Fibroblast of the aortic adventitia (primary cell): ENCODE results near the gene SNX10. TPM values are rescaled to one million over a fixed set of nuclear protein-coding genes. Genes with fewer than 3 reads are reported as not detected.

Experiments
- DNase-seq: peaks from one replicate; pipeline ENCODE4 v3.0.0-alpha.2; 2010; ENCODE audit warnings: low read depth
- H3K4me3 ChIP-seq: 2 replicates; pipeline ENCODE4 v1.5.1; 2011; ENCODE audit warnings: low read depth, mild to moderate bottlenecking, control low read depth, low read length, moderate library complexity
- CTCF ChIP-seq: IDR thresholded peaks from 2 replicates; pipeline ENCODE4 v1.5.1; 2011; ENCODE audit warnings: mild to moderate bottlenecking, low read length, control low read depth, inconsistent platforms; ENCODE audit not compliant: insufficient read depth
- total RNA-seq: library from RNA; depleted of rRNA; stranded (reverse); fragments of >200 nt; gene quantifications from 2 replicates; pipeline ENCODE4 v1.2.3, GENCODE V29; 2012; ENCODE audit warnings: low replicate concordance

SNX10 gene
- total RNA-seq, 1 donor = 0.09 TPM

- no peak for TF ChIP-seq CTCF
- no peak for DNase-seq
- no peak overlapping the region for H3K4me3 ChIP-seq
These were observed 16.9 kb downstream of the SNX10 start for GRCh38 chr7:26308551-26308950.

GRCh38 chr7:26309089-26309488 lies 17.4 kb downstream of the SNX10 start:
- DNase-seq = no peak

GRCh38 chr7:26311798-26312197 lies 20.1 kb downstream of the SNX10 start:
- no peak for DNase-seq
- no peak for TF ChIP-seq CTCF
- no peak overlapping the region for H3K4me3 ChIP-seq

More at GRCh38 chr7:26309089-26309488, 17.4 kb downstream of the SNX10 start:
- TF ChIP-seq CTCF = no peak
- no peak overlapping the region for H3K4me3 ChIP-seq

- DNase-seq = no peak
- no peak overlapping the region for H3K4me3 ChIP-seq
- no peak for TF ChIP-seq CTCF
These were observed 25.5 kb downstream of the SNX10 start for GRCh38 chr7:26317211-26317610.

GRCh38 chr7:26318921-26319320 lies 27.3 kb downstream of the SNX10 start:
- no peak overlapping the region for H3K4me3 ChIP-seq
- TF ChIP-seq CTCF = no peak
- DNase-seq = peak; percentile 5

- no peak for DNase-seq
- TF ChIP-seq CTCF = no peak
- no peak overlapping the region for H3K4me3 ChIP-seq
These were observed 28.0 kb downstream of the SNX10 start for GRCh38 chr7:26319636-26320035.

GRCh38 chr7:26320878-26321277 lies 29.2 kb downstream of the SNX10 start:
- no peak for DNase-seq
- H3K4me3 ChIP-seq = no peak overlapping the region
- no peak for TF ChIP-seq CTCF
